CD4-positive, alpha-beta T cell treated with Interferon gamma for 1 hour (primary cell): ENCODE results near the gene ATXN1L.
"Not testable (repeated sequence)": the region's sequence is repeated elsewhere in the genome, so short reads cannot be mapped to it uniquely, and the experiment has no call there.

Source experiments
- DNase-seq: peaks from one replicate; pipeline ENCODE4 v3.0.0-alpha.2; 2020

Gene ATXN1L

DNA sequence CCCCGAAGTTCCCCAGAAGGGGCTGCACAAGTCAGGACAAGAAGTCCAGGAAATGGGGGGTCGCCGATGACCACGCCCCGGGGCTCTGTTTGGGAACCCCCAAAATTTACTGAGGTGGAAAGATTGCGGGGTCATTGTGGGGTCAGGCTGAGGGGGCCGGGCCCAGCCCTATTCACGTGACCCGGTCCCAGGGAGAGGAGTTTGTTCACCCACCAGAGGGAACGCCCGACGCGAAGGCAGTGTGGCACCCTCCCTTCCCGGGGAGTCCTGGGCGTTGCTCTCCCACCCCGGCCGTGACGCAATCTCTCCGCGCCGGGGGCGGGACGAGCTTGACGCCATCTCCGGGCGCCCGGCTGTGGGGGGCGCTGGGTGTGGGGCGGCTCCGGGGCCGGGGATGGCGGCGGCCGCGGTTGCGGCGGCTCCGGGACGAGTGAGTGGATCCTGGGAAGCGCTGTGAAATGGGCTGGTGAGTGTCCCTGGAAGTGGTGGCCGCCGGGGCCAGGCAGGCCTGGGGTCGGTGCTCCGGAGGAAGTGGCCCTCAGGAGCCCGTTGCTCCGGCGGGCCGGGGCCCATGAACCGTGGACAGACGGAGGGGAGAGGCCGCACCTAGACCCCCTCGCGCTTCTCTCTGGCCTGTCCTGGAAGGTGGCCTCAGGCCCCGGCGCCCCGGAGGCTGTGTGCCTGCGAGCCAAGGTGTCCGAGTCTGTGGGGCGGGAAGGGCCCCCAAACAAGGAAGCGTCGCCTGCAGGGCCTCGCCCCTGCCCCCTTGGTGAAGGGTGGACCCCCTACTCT, at the start of gene ATXN1L:
TSS of gene ATXN1L (plus strand) at position 338 of the 792 bp plus-strand sequence. CDS start 3,765 bp downstream, outside the sequence.
- peak; percentile 94 for DNase-seq

GRCh38 chr16:71796501-71797097, 49.2 kb upstream of the ATXN1L start:
- no peak for DNase-seq

GRCh38 chr16:71803305-71803690, 42.5 kb upstream of the ATXN1L start:
- DNase-seq, result no peak

- no peak for DNase-seq
These were observed 37.7 kb upstream of the ATXN1L start for GRCh38 chr16:71807905-71808592.

DNA sequence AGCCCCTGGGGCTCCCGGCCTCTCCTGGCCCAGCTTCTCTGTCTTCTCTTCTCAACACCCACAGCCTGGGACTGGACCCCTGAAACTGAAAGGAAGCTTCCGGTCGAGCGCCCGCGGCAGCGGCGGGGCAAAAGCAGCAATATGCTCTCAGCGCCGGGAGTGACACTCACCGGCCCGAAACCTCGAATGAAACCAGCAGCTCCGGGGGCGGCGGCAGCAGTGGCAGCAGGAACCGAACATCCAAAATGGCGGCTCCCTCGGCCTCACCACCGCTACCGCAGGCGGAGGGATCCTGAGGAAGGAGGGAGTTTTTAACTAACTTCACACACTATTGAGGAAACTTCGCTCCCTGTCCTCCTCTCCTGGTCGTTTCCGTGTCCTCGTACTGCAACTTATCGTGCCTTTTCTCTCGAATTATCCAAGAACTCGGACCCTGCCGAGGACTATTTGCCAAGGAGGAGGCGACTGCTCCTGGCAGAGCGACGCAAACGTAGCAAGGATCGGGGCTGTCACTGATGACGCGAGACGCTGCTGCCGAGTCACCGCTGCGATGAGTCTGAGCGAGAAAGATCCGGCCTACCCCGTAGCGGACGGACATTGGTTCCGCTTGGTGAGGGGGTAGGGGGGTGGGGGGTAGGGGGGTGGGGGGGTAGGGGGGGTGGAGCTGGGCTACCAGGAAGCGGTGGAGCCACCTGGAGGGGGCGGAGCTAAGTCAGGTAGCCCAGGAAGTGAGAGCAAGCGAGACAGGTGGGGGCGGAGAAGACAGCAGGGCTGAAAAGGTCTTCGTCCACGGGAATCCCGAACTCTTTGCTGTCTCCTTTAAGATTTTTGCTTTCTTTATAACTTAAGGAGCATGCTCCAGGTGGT, 37.0 kb upstream of the ATXN1L start, which contains the start of gene AP1G1:
TSS of gene AP1G1 (minus strand) at position 242 of the 867 bp plus-strand sequence. CDS start 19,355 bp downstream, outside the sequence.
- DNase-seq, result peak; percentile 97

- peak; percentile 27 for DNase-seq
These were observed 35.6 kb upstream of the ATXN1L start for GRCh38 chr16:71810155-71810530.

DNA sequence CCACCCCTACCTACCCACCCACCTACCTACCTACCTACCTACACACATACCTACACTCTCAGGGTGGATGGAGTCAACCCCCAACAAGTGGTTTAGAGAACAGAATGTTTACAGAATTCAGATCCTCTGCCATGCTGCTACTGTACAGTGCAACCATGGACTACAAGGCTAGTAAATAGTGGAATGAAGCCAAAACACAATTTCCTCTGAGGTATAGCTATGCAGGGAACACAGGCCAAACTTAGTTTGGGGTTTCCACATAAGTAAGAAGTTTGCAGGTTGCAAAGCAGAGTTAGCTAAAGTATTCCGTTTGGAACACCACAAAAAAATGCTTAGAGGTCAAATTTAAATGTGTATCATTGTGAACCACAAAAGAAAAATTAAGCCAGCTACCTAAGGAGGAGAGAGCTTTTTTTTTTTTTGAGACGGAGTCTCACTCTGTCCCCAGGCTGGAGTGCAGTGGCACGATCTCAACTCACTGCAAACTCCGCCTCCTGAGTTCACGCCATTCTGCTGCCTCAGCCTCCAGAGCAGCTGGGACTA, 34.4 kb upstream of the ATXN1L start:
- DNase-seq, result no peak

DNA sequence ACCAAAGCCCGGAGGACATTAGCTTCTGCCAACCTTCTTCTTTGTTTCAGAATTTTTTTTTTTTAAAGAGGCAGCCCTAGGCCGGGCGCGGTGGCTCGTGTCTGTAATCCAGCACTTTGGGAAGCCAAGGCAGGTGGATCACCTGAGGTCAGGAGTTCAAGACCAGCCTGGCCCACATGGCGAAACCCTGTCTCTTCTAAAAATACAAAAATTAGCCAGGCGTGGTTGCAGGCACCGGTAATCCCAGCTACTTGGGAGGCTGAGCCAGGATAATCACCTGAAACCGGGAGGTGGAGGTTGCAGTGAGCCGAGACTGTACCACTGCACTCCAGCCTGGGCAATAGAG, 28.6 kb upstream of the ATXN1L start:
- DNase-seq, result not testable (repeated sequence)

DNA sequence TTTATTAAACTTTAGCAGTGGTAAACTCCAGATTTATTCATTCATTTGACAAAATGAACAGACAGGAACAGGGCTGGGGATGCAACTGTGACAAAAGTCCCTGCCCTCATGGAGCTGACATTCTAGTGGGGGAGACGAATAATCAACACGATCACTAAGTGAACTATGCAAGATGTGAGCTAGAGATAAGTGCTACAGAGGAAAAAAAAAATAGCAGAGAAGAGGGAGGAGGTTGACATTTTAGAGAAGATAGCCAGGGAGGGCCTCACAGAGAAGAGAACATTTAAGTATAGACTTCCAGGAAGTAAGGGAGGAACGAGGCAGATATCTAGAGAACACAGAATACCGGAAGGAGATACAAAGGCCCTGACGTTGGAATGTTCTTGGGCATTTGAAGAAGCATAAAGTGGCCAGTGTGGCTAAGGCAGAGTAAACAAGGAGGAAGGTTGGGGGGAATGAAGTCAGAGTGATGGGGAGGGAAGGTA, 19.2 kb upstream of the ATXN1L start:
- DNase-seq, result no peak

- no peak for DNase-seq
These were observed 15.4 kb upstream of the ATXN1L start for GRCh38 chr16:71830359-71830758.

DNA sequence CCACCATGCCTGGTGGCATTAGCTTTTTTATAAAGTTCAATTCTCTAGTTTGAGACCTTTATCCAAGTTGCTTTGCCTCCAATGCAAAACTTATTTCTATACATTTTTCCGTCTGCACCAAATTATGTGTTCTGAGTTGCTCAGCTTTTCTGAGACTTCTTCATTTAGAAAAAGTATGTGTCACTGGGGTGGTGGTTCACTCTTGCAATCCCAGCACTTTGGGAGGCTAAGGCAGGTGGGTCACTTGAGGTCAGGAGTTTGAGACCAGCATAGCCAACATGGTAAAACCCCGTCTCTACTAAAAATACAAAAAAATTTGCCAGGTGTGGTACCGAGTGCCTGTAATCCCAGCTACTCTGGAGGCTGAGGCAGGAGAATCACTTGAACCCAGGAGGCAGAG, 14.1 kb upstream of the ATXN1L start:
- not testable (repeated sequence) for DNase-seq

DNA sequence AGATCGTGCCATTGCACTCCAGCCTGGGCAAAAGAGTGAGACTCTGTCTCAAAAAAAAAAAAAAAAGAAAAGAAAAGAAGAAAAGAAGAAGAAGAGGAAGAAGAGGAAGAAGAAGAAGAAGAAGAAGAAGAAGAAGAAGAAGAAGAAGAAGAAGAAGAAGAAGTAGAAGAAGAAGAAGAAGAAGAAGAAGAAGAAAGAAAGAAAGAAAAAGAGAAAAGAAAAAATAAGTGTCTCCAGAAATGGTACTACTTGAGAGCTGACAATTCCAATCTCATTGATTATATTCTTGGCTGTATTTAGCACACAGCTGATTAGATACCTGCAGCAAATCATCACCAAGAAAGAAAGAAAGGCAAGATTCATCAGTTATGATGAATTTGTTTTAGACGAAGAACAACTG, 13.7 kb upstream of the ATXN1L start:
- DNase-seq, result not testable (repeated sequence)

- no peak for DNase-seq
These were observed 11.5 kb upstream of the ATXN1L start for GRCh38 chr16:71834291-71834690.

- no peak for DNase-seq
These were observed 8.6 kb upstream of the ATXN1L start for GRCh38 chr16:71837150-71837549.

- no peak for DNase-seq
These were observed 5.7 kb upstream of the ATXN1L start for GRCh38 chr16:71840052-71840451.

DNA sequence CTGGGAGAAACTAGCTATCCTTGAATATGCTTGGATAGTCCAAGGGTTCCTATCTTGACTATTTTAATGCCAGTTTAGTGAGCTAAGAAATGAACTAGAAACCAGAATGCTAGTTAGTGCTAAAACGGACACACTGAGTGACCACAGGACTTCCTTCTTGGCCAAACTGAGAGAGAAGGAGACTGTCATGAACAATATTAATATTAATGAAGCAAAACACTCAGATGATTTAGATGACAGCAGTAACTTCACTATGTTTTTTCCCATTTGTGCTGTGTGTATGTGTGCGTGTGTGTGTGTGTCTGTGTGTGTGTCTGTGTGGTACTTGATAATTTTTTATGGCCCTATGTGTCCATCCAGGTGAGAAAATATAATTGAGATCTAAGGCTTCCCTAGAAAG, 2.2 kb upstream of the ATXN1L start:
- DNase-seq, result no peak

DNA sequence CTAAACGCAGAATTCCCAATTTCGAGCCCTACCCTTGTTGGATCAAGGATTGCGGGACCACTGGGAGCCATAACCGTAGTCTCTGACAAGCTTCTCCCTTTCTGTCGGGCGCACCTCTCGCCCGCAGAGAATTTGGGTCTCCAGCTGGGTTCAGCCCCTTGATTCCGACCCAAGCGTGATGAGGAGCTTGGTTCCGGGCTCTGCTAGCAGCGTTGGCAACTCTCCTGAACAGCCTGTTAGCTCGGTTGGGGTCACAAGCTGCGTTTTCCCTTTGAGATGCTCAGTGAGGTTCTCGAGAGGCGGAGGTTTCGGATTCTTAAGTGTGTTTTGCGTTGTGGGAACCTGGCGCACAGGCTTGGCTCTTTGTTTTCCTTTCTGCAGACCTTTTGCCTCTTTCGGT, 655 bp downstream of the ATXN1L start:
- DNase-seq, result no peak

DNA sequence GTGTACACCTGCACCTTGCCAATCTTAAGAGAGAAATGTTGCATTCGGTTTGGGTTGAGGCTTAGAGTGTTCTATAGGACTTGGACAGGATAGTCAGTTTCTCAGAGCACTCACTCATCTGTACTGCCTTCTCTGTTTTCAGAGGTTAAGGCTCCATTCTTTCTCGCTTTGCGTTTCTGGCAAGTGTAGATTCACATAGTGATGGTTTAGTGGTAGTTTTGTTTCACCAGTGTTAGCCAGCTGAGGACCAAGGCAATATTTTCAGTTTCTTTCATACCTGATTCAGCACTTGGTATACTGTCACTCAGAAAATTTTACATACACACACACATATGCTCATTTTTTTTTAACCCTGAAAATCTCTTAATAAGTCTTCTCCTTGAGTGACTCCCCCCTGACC, 1.3 kb downstream of the ATXN1L start:
- DNase-seq, result no peak

- no peak for DNase-seq
These were observed 2.8 kb downstream of the ATXN1L start for GRCh38 chr16:71848622-71849021.

DNA sequence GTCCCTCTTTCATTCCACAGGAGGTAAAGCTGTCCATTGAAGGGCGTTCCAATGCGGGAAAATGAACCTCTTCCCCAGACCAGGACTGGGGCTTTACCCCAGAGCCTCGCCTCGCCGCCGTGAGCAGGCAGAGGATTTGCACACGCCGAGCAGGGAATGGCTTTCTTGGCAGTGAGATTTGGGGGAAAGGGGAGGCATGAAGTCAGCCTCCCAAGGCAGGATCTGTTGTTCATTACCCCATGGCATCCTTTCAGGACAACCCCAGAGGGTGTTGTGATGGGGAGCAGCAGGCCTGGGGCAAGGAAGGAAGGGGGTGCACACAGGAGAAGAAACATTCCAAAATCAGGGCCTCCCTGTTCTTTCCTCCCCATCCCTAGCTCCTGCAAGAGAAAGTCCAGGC, 6.0 kb downstream of the ATXN1L start:
- DNase-seq, result no peak

GRCh38 chr16:71852158-71852557, 6.4 kb downstream of the ATXN1L start:
- DNase-seq, result no peak

DNA sequence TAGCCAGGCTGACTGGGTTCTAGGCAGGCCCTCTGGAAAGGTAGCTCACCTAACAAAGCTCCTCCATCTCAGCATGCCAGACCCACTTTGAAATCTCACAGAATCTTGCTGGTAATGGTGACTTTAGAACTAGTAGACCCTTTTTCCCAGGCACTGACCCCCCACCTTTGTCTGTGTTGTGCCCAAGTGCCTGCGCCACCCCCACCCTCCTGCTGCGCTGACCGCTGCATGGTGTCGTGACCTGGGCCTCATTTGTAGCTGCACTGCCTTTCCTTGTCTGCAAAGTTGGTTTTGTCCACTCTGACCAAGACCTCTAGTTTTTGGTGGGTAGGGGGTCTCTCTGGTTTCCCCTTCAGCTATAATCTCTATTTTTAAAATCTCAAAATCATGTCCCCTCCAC, 6.8 kb downstream of the ATXN1L start:
- no peak for DNase-seq

DNA sequence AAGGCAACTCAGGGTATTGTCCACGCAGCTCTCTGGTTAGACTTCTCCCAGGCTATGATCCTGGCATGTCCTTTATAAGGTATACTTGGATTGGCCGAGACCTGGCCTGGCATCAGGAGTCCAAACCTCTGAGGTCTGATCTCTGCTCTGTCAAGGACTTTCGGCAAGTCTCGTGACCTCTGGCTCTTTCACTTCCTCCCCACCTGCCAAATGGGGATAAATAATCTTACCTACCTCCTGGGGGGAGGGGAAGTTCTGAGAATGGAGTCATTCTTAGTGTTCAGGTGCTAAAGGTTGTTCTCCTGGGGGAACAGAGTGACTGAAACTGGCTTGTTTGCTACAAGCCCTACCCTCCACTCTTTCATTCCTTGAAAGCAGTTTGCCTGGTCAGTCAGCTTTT, 7.6 kb downstream of the ATXN1L start:
- peak; percentile 17 for DNase-seq
